Astrocyte of the cerebellum (primary cell): ENCODE measurements around the gene FOXN4.

ENCODE experiments used
- DNase-seq: peaks from one replicate; pipeline ENCODE4 v3.0.0-alpha.2; 2011; ENCODE audit warnings: low read depth
- H3K4me3 ChIP-seq: 2 replicates; pipeline ENCODE4 v1.5.1; 2011; ENCODE audit warnings: mild to moderate bottlenecking, low read depth, low read length, moderate library complexity
- CTCF ChIP-seq: IDR thresholded peaks from 2 replicates; pipeline ENCODE4 v1.5.1; 2012; ENCODE audit warnings: low read length, low read depth, moderate library complexity, mild to moderate bottlenecking; ENCODE audit errors: missing control alignments
- in situ Hi-C: cut with HindIII; loops from 2 replicates; pipeline ENCODE4 v1.10.0; 2017; ENCODE audit warnings: low sequenced_read_pairs

Gene FOXN4

GRCh38 chr12:109250523-109250922, 58.6 kb downstream of the FOXN4 start:
- TF ChIP-seq CTCF: no peak
- DNase-seq: no peak
- H3K4me3 ChIP-seq: no peak overlapping the region
- in situ Hi-C loops: no loop called here

GRCh38 chr12:109247831-109248654, 61.0 kb downstream of the FOXN4 start:
- DNase-seq: no peak
- TF ChIP-seq CTCF: no peak
- no peak overlapping the region for H3K4me3 ChIP-seq
- in situ Hi-C loops: no loop called here

- no peak for TF ChIP-seq CTCF
- no peak for DNase-seq
- in situ Hi-C loops: no loop called here
- no peak overlapping the region for H3K4me3 ChIP-seq
These were observed 62.9 kb downstream of the FOXN4 start for GRCh38 chr12:109246221-109246620.

- no peak for TF ChIP-seq CTCF
- no peak for DNase-seq
- in situ Hi-C loops: no loop called here
- H3K4me3 ChIP-seq: no peak overlapping the region
These were observed 65.0 kb downstream of the FOXN4 start for GRCh38 chr12:109244073-109244472.

- no peak for DNase-seq
- H3K4me3 ChIP-seq: no peak overlapping the region
- no peak for TF ChIP-seq CTCF
- in situ Hi-C loops: no loop called here
These were observed 67.1 kb downstream of the FOXN4 start for GRCh38 chr12:109241936-109242335.

- DNase-seq: no peak
- no peak overlapping the region for H3K4me3 ChIP-seq
- in situ Hi-C loops: no loop called here
- no peak for TF ChIP-seq CTCF
These were observed 68.7 kb downstream of the FOXN4 start for GRCh38 chr12:109240365-109240764.

- no peak for DNase-seq
- no peak overlapping the region for H3K4me3 ChIP-seq
- no peak for TF ChIP-seq CTCF
- in situ Hi-C loops: no loop called here
These were observed 69.4 kb downstream of the FOXN4 start for GRCh38 chr12:109239691-109240090.
